Fibroblast of lung (primary cell): ENCODE data around the gene TMEM14A.

ENCODE experiments used
- EZH2 ChIP-seq: IDR thresholded peaks from 2 replicates; pipeline ENCODE4 v1.5.1; 2012; ENCODE audit warnings: low read length, control low read depth, mild to moderate bottlenecking; ENCODE audit errors: missing control alignments
- TF ChIP-seq, protein P1 (sequence below), 2 donors: IDR thresholded peaks in 1 of 2; conservative IDR thresholded peaks in 1 of 2; 1 replicate in 1 of 2; 2 replicates in 1 of 2; pipeline ENCODE4 v1.5.1; 2011 to 2012; ENCODE audit warnings: low read length in 2 of 2, control low read depth in 1 of 2, inconsistent platforms in 1 of 2, low read depth in 1 of 2, mild to moderate bottlenecking in 1 of 2

DNA sequence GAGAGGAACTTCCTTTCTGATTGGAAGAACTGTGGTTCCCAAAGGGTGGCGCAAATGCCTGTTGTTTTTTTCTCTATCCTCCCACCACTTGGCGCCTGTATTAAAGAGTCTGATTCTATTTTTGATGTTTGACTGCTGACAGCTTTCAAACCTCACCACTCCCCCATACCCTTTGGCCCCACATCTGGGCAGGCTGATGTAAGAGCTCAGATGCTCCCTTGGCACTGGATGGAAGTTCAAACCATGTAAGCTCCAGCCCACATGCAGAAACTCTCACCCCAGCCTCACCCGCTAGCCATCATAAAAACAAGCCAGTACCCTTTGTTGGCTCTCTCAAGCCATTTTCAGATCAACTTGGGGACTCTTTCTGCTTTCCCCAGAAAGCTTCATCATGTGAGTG lies 20.0 kb upstream of the TMEM14A start:
- TF ChIP-seq, protein P1, sequence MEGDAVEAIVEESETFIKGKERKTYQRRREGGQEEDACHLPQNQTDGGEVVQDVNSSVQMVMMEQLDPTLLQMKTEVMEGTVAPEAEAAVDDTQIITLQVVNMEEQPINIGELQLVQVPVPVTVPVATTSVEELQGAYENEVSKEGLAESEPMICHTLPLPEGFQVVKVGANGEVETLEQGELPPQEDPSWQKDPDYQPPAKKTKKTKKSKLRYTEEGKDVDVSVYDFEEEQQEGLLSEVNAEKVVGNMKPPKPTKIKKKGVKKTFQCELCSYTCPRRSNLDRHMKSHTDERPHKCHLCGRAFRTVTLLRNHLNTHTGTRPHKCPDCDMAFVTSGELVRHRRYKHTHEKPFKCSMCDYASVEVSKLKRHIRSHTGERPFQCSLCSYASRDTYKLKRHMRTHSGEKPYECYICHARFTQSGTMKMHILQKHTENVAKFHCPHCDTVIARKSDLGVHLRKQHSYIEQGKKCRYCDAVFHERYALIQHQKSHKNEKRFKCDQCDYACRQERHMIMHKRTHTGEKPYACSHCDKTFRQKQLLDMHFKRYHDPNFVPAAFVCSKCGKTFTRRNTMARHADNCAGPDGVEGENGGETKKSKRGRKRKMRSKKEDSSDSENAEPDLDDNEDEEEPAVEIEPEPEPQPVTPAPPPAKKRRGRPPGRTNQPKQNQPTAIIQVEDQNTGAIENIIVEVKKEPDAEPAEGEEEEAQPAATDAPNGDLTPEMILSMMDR (conservative IDR thresholded peaks at IDR 0.05 in 1 of 2, IDR thresholded peaks at IDR 0.05 in 1 of 2; ENCODE audit: low read depth in 1 of 2, low read length in 2 of 2) = no peak
- no peak for TF ChIP-seq EZH2
